ENCODE data around the gene QPCT.

Gene QPCT

GRCh38 chr2:37324786-37325624 lies 19.4 kb upstream of the QPCT start, which contains the start of gene PRKD3:
Gene PRKD3 (minus strand): TSS chr2:37324833. CDS start chr2:37316524, 8,309 bp downstream.
- no peak for DNase-seq (ENCODE audit: low spot score)

- no peak for DNase-seq (ENCODE audit: low spot score)
These were observed 18.8 kb upstream of the QPCT start for GRCh38 chr2:37325625-37326071.

GRCh38 chr2:37326285-37326684 lies 18.1 kb upstream of the QPCT start:
- DNase-seq (ENCODE audit: low spot score), result no peak

GRCh38 chr2:37326866-37327634 lies 17.4 kb upstream of the QPCT start:
- no peak for DNase-seq (ENCODE audit: low spot score)

GRCh38 chr2:37330681-37331080 lies 13.7 kb upstream of the QPCT start:
- DNase-seq (ENCODE audit: low spot score), result no peak

GRCh38 chr2:37332560-37332959 lies 11.9 kb upstream of the QPCT start:
- DNase-seq (ENCODE audit: low spot score), result no peak

- no peak for DNase-seq (ENCODE audit: low spot score)
These were observed 11.2 kb upstream of the QPCT start for GRCh38 chr2:37333256-37333655.

- DNase-seq (ENCODE audit: low spot score), result no peak
These were observed 8.8 kb upstream of the QPCT start for GRCh38 chr2:37335604-37336003.

- no peak for DNase-seq (ENCODE audit: low spot score)
These were observed 6.7 kb upstream of the QPCT start for GRCh38 chr2:37337620-37338280.

GRCh38 chr2:37338933-37339332 lies 5.5 kb upstream of the QPCT start:
- no peak for DNase-seq (ENCODE audit: low spot score)

- DNase-seq (ENCODE audit: low spot score), result no peak
These were observed 3.8 kb upstream of the QPCT start for GRCh38 chr2:37340637-37341036.

GRCh38 chr2:37342591-37343220 lies 1.7 kb upstream of the QPCT start:
- DNase-seq (ENCODE audit: low spot score), result no peak

GRCh38 chr2:37343537-37344434 lies 644 bp upstream of the QPCT start:
- no peak for DNase-seq (ENCODE audit: low spot score)

- DNase-seq (ENCODE audit: low spot score), result no peak
These were observed 3.7 kb downstream of the QPCT start for GRCh38 chr2:37348155-37348554.

- no peak for DNase-seq (ENCODE audit: low spot score)
These were observed 4.9 kb downstream of the QPCT start for GRCh38 chr2:37349231-37349860.

- DNase-seq (ENCODE audit: low spot score), result no peak
These were observed 5.6 kb downstream of the QPCT start for GRCh38 chr2:37350034-37350433.

GRCh38 chr2:37354531-37354930 lies 10.1 kb downstream of the QPCT start:
- no peak for DNase-seq (ENCODE audit: low spot score)

- no peak for DNase-seq (ENCODE audit: low spot score)
These were observed 11.3 kb downstream of the QPCT start for GRCh38 chr2:37355735-37356134.

- DNase-seq (ENCODE audit: low spot score), result no peak
These were observed 11.9 kb downstream of the QPCT start for GRCh38 chr2:37356299-37356698.

GRCh38 chr2:37357069-37357468 lies 12.6 kb downstream of the QPCT start:
- DNase-seq (ENCODE audit: low spot score), result no peak

GRCh38 chr2:37357530-37357929 lies 13.1 kb downstream of the QPCT start:
- no peak for DNase-seq (ENCODE audit: low spot score)

Measured in hematopoietic multipotent progenitor cell treated with erythropoietin and hydrocortisone succinate and interleukin-3 and kit ligand, for 17 days (in vitro differentiated cells).